Calu3 (cell line): ENCODE measurements around the gene GBX2. TPM values are rescaled to one million over a fixed set of nuclear protein-coding genes. Genes with fewer than 3 reads are reported as not detected.

Source experiments
- BruUV-seq: library from RNA; stranded (reverse); fragments of 400-500 nt; replicated peaks from 2 replicates; lab custom pipeline; 2021; lab: Mats Ljungman, UMichigan
- CTCF ChIA-PET: fragments of 300-600 bp; sonication (Branson Sonifier 250); formaldehyde crosslinking; loops from one replicate; lab custom pipeline; 2022; ENCODE audit warnings: antibody characterized with exemption; lab: Charles Lee
- DNase-seq: peaks from one replicate; pipeline ENCODE4 v3.0.0; 2022
- H3K27ac Mint-ChIP-seq: one replicate; pipeline ENCODE4 v1.8.0; 2022; ENCODE audit warnings: mixed read lengths; ENCODE audit not compliant: unreplicated experiment
- H3K27me3 Mint-ChIP-seq: one replicate; pipeline ENCODE4 v1.8.0; 2022; ENCODE audit warnings: mixed read lengths; ENCODE audit not compliant: unreplicated experiment
- H3K36me3 Mint-ChIP-seq: one replicate; pipeline ENCODE4 v1.8.0; 2022; ENCODE audit warnings: mild to moderate bottlenecking, moderate library complexity, mixed read lengths; ENCODE audit not compliant: insufficient read depth, unreplicated experiment
- H3K4me1 Mint-ChIP-seq: one replicate; pipeline ENCODE4 v1.8.0; 2022; ENCODE audit warnings: mild to moderate bottlenecking, low read depth, mixed read lengths; ENCODE audit not compliant: unreplicated experiment
- H3K4me3 Mint-ChIP-seq: one replicate; pipeline ENCODE4 v1.8.0; 2022; ENCODE audit warnings: mild to moderate bottlenecking, low read depth, moderate library complexity, mixed read lengths; ENCODE audit not compliant: unreplicated experiment
- H3K9me3 Mint-ChIP-seq: one replicate; pipeline ENCODE4 v1.8.0; 2022; ENCODE audit warnings: low read depth, mixed read lengths; ENCODE audit not compliant: unreplicated experiment
- CTCF ChIP-seq: fragments of 200-600 bp; IDR thresholded peaks from one replicate; pipeline ENCODE4 v1.8.0; 2022; ENCODE audit warnings: antibody characterized with exemption; ENCODE audit not compliant: unreplicated experiment
- intact Hi-C: fragments of 100-400 bp; cut with micrococcal nuclease; formaldehyde crosslinking; loops from one replicate; pipeline ENCODE4 v1.10.0; 2022; ENCODE audit not compliant: unreplicated experiment
- total RNA-seq: library from RNA; stranded (reverse); gene quantifications from 2 replicates; pipeline ENCODE4 v1.2.3, GENCODE V29; 2022

Gene GBX2
- total RNA-seq, 1 experiment from 2014 or later, result 2.4 TPM

- peak overlapping the region; percentile 84 for H3K27ac Mint-ChIP-seq
- H3K36me3 Mint-ChIP-seq, result peaks cover 17% of the 10 kb centered on the region
- BruUV-seq, result no TSS peak
- DNase-seq, result no peak
- CTCF ChIA-PET, result interaction anchor here (0.7 to 1.6 kb wide), 2 partner anchors 55 to 400 kb away, joined by 4 read pairs; no protein-coding TSS in a partner anchor
- H3K4me1 Mint-ChIP-seq, result peaks cover 45% of the 10 kb centered on the region
- H3K4me3 Mint-ChIP-seq, result peak overlapping the region; percentile 86
- TF ChIP-seq CTCF, result no peak
- H3K9me3 Mint-ChIP-seq, result no peaks in the 10 kb centered on the region
- intact Hi-C loops, result loop anchor here (5.0 kb wide), 2 partner anchors 232 to 412 kb away; no protein-coding TSS in a partner anchor
- no peaks in the 10 kb centered on the region for H3K27me3 Mint-ChIP-seq
These were observed 10.7 kb upstream of the GBX2 start for GRCh38 chr2:236178890-236179235.

- Mint-ChIP-seq H3K4me1 (peaks cover 49% of the 10 kb centered on the region), H3K9me3 (no peaks in the 10 kb centered on the region), H3K36me3 (peaks cover 21% of the 10 kb centered on the region), H3K27me3 (no peaks in the 10 kb centered on the region), H3K27ac (peak overlapping the region; percentile 84), H3K4me3 (peak overlapping the region; percentile 86)
- peak; percentile 79 for TF ChIP-seq CTCF
- intact Hi-C loops, result loop anchor here (5.0 kb wide), 2 partner anchors 231 to 411 kb away; no protein-coding TSS in a partner anchor
- CTCF ChIA-PET, result interaction anchor here (0.5 to 1.6 kb wide), 3 partner anchors 19 to 399 kb away, joined by 3 to 4 read pairs (median 4); no protein-coding TSS in a partner anchor
- peak; percentile 90 for DNase-seq
- BruUV-seq, result no TSS peak
These were observed 10.0 kb upstream of the GBX2 start for GRCh38 chr2:236177967-236178889.

GRCh38 chr2:236177604-236177966 lies 9.4 kb upstream of the GBX2 start:
- H3K4me1 Mint-ChIP-seq, result peaks cover 49% of the 10 kb centered on the region
- no peaks in the 10 kb centered on the region for H3K9me3 Mint-ChIP-seq
- peaks cover 21% of the 10 kb centered on the region for H3K36me3 Mint-ChIP-seq
- H3K4me3 Mint-ChIP-seq, result peak overlapping the region; percentile 86
- DNase-seq, result no peak
- no peak for TF ChIP-seq CTCF
- no peaks in the 10 kb centered on the region for H3K27me3 Mint-ChIP-seq
- H3K27ac Mint-ChIP-seq, result no peak overlapping the region
- CTCF ChIA-PET, result interaction anchor here (0.8 to 1.6 kb wide), 2 partner anchors 136 to 398 kb away, joined by 4 read pairs; no protein-coding TSS in a partner anchor
- no TSS peak for BruUV-seq
- intact Hi-C loops, result loop anchor here (5.0 kb wide), 2 partner anchors 230 to 410 kb away; no protein-coding TSS in a partner anchor

GRCh38 chr2:236176951-236177350 lies 8.8 kb upstream of the GBX2 start:
- DNase-seq, result no peak
- no peaks in the 10 kb centered on the region for H3K9me3 Mint-ChIP-seq
- H3K27me3 Mint-ChIP-seq, result no peaks in the 10 kb centered on the region
- CTCF ChIA-PET, result no interaction called here
- BruUV-seq, result no TSS peak
- no peak overlapping the region for H3K27ac Mint-ChIP-seq
- intact Hi-C loops, result loop anchor here (5.0 kb wide), 2 partner anchors 230 to 410 kb away; no protein-coding TSS in a partner anchor
- peaks cover 49% of the 10 kb centered on the region for H3K4me1 Mint-ChIP-seq
- no peak overlapping the region for H3K4me3 Mint-ChIP-seq
- H3K36me3 Mint-ChIP-seq, result peaks cover 21% of the 10 kb centered on the region
- no peak for TF ChIP-seq CTCF
